ENCODE data around the gene NANP. TPM values are rescaled to one million over a fixed set of nuclear protein-coding genes. Genes with fewer than 3 reads are reported as not detected.
"Not testable (repeated sequence)": the region's sequence is repeated elsewhere in the genome, so short reads cannot be mapped to it uniquely, and the experiment has no call there.

Gene NANP, protein sequence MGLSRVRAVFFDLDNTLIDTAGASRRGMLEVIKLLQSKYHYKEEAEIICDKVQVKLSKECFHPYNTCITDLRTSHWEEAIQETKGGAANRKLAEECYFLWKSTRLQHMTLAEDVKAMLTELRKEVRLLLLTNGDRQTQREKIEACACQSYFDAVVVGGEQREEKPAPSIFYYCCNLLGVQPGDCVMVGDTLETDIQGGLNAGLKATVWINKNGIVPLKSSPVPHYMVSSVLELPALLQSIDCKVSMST
- polyA plus RNA-seq (ENCODE audit: insufficient read length), result 7.7 TPM
- long read RNA-seq, donor 1, transcript NANP-201 (2 exons, 3,964 nt), result major isoform, 5 of 5 reads
- long read RNA-seq, donor 1, partial matches to known transcripts, result 0 of 5 reads
- long read RNA-seq, donor 1, other reads (novel, unspliced or antisense), result 0 of 5 reads
- long read RNA-seq, donor 2, partial matches to known transcripts, result 0 of 1 reads
- long read RNA-seq, donor 2, other reads (novel, unspliced or antisense), result 0 of 1 reads
- long read RNA-seq, donor 3, transcript NANP-201 (2 exons, 3,964 nt), result major isoform, 6 of 6 reads
- long read RNA-seq, donor 3, partial matches to known transcripts, result 0 of 6 reads
- long read RNA-seq, donor 3, other reads (novel, unspliced or antisense), result 0 of 6 reads
- long read RNA-seq, donor 4, result 0 reads
- long read RNA-seq, donor 5, partial matches to known transcripts, result 0 of 2 reads
- long read RNA-seq, donor 5, other reads (novel, unspliced or antisense), result 0 of 2 reads
- long read RNA-seq, donor 6, partial matches to known transcripts, result 0 of 3 reads
- long read RNA-seq, donor 6, other reads (novel, unspliced or antisense), result 0 of 3 reads
- long read RNA-seq, donor 7, partial matches to known transcripts, result 0 of 4 reads
- long read RNA-seq, donor 7, other reads (novel, unspliced or antisense), result 0 of 4 reads
- long read RNA-seq, donor 8, partial matches to known transcripts, result 0 of 1 reads
- long read RNA-seq, donor 8, other reads (novel, unspliced or antisense), result 0 of 1 reads

DNA sequence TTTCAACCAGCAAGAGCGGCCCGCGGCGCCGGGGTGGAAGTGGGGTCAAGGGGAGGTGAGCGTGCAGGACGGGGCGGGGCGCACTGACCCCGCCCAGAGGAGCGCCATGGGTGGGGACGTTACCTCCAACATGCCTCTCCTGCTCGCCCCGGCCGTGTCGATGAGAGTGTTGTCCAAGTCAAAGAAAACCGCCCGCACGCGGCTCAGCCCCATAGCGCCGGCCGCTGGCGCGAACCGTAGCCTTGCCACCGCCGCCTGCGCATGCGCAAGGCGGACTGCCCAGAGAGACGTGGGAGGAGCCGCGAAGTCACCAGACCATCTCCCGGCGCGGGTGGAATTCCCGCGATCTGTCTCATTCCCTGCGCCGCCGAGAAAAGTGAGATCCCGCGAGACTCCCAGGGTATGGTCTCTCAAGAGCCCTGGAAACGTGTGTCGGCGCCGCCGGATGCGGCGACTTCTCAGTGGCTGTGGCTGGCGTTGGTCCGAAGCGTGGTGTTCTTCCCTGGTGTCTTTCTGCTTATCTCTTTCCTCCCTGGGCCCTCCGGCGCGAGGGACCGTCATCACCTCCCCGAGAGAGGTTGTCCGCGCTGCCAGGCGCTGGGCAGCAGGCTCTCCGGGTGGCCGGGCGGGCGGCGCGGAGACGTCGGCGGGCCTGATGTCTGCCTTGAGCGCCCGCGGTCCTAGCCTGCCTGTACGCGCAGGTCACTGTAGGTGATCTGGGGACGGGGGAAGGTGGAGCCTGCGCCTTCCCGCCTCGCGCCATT lies at the start of gene NANP:
TSS of gene NANP (minus strand) at position 279 of the 764 bp plus-strand sequence. CDS start at position 213, 66 bp downstream.
- peak; percentile 98 for DNase-seq

DNA sequence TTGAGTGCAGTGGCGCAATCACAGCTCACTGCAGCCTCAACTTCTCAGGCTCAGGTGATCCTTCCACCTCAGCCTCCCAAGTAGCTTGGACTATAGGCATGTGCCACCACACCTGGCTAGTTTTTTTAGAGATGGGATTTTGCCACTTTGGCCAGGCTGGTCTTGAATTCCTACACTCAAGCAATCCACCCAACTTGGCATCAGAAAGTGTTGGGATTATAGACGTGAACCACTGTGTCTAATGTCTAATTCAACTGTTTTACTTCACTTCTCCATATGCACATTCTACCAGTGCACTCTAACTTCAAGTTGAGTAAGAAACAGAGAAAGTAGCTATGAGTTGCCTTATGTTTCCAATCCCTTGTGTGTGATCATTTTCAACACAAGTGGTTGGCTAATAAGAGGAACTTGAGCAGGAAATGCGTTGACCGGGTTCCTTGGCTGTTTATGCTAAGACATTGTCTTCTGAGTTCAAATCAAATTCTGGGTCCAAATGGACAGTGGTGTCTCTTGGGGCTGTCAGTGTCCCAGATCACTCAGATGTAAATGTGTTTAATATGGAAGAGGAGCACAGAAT lies 48.9 kb upstream of the NANP start:
- DNase-seq, result no peak

DNA sequence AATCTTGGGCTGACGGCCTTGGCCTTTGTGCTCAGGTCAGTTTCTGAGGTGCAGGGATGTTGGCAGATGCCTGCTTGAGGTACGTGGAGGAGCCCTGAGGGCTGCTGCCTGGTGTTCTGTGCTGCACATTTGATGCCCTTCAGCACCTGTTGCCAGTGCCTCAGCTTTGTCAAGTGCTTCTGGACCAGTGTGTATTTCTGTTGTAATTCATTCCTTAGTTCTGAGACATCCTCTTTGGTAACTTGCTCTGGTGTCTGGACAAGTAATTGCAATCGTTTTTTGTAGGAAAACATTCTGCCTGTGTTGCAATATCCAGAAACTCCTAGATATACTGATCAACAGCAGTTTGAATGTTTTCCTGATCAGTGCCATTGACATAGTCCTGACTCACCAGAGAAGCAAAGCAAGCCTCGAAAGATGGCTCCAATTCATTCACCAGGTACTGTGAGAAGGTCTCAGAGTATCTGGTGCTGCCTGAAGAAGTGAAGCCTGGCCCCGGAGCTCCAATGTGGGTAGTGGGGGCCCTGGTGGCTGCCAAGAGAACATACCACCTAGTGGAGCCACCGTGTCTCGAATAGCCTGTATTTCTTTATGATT lies 46.1 kb upstream of the NANP start:
- no peak for DNase-seq

DNA sequence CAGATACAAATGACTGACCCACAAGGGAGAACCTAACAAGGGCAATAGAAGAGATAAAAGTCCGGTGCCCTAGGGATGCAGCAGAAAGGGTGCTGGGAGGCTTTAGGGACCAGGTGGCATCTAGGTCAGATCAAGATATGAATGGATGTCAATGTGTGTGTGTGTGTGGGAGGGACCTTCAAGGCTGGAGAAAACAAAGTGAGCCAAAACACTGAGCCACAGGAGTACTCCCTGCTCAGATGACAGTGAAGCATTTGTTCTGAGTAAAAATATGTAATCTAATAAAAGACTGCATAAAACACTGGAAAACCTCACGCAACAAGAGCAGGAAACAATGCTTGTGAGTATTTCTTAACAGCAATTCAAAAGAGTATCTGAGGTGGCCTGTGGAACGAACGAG lies 44.6 kb upstream of the NANP start:
- no peak for DNase-seq

DNA sequence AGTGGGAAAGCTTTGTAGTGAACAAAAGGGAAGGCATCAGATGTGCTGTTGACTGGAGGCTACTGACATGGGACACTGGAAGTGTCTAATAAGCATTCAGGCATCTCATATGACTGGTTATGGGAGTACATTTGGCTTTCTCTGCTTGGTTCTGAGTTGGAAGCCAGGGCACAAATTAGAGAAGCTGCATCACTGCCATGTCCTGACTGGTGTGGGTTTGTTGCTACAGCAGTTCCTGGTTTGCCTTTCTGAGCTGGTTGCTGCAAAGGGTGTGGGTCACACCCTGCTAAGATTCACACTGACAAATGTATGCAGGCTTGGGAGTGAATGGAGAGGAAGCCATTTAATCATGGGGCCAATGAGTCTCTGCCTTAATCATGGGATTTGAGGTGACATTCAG lies 36.2 kb upstream of the NANP start:
- no peak for DNase-seq

DNA sequence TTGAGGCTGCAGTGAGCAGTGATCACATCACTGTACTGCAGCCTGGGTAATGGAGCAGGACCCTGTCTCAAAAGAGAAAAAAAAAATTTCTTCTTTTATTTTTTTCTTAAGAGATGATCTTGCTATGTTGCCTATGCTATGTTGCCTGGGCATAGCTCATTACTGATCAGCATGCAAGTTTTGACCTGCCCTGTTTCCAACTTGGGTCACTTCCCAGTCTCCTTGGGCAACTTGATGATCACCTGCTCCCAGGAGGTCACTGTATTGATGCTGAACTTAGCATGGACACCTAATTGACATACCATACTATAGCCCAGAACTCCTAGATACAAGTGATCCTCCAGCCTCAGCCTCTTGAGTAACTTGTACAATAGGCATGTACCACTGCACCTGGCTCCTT lies 30.7 kb upstream of the NANP start:
- no peak for DNase-seq

GRCh38 chr20:25652866-25653265 lies 29.1 kb upstream of the NANP start:
- not testable (repeated sequence) for DNase-seq

DNA sequence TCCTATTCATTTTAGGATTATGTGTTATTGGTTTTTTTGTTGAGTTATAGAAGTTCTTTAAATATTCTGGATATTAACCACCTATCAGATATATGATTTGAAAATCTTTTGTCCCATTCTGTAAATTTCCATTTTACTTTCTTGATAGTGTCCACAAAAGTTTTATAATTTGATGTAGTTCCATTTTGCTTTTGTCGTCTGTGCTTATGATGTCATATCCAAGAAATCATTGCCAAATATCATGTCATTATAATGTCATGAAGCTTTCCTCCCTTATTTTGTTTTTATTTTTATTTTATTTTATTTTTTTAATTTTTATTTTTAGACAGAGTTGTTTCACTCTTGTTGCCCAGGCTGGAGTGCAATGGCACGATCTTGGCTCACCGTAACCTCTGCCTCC lies 21.0 kb upstream of the NANP start:
- DNase-seq, result no peak

- no peak for DNase-seq
Observed at GRCh38 chr20:25643716-25644115, 19.9 kb upstream of the NANP start.

DNA sequence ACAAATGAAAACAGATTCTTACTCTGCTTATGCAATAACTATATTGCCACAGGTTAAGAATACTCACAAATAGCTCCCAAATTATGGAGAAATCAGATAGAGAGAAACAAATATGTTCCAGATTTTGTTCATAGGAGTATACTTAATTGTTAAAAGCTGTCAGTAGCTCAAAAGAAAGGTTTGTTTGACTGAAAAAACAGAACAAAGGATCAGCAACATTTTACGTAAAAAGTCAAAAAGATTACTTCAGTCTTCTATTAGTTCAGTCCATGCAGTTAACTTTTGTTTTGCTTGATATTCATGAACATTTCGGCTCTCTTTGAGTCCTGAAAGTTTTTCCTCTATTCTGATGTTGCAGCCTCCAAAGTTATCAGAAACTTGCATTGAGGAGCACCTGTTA lies 13.4 kb upstream of the NANP start:
- DNase-seq, result no peak

DNA sequence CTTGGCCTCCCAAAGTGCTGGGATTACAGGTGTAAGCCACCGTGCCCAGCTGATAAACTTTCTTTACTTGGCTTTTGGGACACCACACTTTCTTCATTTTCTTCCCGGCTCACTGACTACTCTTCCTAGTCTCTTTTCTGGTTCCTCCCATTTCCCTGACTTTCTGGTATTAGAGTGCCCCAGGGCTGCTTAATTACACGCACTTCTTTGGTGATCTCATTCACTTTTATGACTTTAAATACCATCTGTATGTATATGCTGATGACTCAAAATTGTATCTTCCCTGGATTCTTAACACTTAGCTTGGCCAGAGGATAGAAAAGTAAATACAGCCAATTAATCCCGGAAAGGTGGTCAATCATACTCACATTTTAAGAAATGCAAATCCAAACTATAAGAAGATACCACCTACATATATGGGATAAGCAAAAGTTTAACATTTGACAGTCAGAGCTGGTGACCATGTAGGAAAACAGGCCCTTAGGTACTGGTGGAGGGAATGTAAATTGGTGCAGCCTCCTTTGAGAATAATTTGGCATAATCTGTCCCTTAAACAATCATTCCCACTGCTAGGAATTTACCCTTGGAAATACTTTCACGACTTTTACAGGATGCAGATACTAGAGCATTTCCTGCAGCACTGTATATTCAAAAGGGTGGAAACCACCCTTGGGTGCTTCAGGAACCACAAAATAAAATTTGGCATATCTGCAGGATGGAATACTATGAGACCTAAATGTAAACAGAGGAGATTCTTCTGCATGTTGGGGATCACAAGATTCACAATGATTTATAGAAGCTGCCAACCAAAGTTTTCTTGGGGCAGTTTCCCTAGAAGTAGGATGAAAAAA lies 9.4 kb upstream of the NANP start:
- no peak for DNase-seq

- DNase-seq, result not testable (repeated sequence)
Observed at GRCh38 chr20:25630615-25631014, 6.8 kb upstream of the NANP start.

- DNase-seq, result no peak
Observed at GRCh38 chr20:25629816-25630499, 6.1 kb upstream of the NANP start.

GRCh38 chr20:25626779-25627178 lies 3.0 kb upstream of the NANP start:
- no peak for DNase-seq

DNA sequence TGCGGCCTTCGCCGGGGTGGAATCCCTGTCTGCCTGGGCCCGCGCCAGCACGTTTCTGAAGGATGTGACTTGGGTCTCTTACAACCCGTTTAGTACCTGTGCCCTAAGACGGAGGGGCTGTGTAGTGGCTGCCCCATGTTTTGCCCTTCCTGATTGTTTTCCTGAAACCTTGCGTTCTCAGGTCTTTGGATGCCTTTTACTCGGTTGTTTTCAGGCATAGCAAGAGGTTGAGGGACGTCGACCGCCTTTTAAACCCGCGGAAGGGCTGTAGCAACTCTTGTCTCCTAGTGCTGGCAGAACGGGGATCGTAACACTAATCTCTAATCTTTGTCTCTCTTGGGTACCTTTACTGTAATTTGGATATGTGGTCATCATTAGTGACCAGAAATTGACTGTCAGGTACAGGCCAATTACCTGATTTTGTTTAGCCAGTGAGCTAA lies 706 bp upstream of the NANP start:
- DNase-seq, result peak; percentile 4

DNA sequence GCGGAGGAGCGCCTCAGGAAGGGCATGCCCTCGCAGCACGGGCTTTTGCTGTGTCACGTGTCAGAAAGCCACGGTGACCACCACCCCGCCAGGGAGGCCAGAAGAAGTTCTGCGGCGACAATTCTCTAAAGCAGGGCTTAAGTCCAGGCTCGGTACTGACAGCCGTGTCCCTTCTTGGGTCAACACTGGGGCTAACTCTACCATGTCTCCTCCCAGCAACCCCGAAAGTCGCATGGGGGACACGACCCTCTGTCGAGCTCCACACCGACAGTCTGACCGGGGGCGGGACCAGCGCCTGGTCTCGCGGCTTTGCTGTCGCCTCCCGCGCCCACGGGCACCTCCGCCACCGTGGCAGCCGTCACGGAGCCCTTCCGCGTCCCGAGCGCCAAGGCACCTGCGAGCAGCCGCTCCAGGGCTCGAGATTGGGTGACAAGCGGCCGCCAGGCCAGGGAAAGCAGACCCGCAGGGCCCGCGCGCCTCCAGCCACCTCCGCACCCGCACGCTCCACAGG lies 534 bp downstream of the NANP start:
- DNase-seq, result no peak

GRCh38 chr20:25622450-25623224 lies 1.2 kb downstream of the NANP start:
- peak; percentile 32 for DNase-seq

GRCh38 chr20:25622049-25622448 lies 1.8 kb downstream of the NANP start:
- DNase-seq, result no peak

- no peak for DNase-seq
Observed at GRCh38 chr20:25619514-25619913, 4.3 kb downstream of the NANP start.
